GM23338 (cell line): ENCODE measurements around the gene ESPNL. TPM values are rescaled to one million over a fixed set of nuclear protein-coding genes. Genes with fewer than 3 reads are reported as not detected.

Experiments
- ATAC-seq: fragments of 200-7000 bp; cut with Tn5 transposase; 3 replicates; pipeline ENCODE4 v1.9.1; 2020
- DNase-seq: peaks from one replicate; pipeline ENCODE4 v3.0.0-alpha.2; 2015; ENCODE audit warnings: low spot score
- H2AFZ ChIP-seq: fragments of 200-600 bp; sonication (generic); 2 replicates; pipeline ENCODE4 v1.8.0; 2016; ENCODE audit warnings: antibody characterized with exemption, mild to moderate bottlenecking, moderate library complexity
- H3F3A ChIP-seq: fragments of 200-600 bp; sonication (generic); replicated peaks from 2 replicates; pipeline ENCODE4 v1.8.0; 2017; ENCODE audit warnings: antibody characterized with exemption, mixed run types, low read depth
- H3K27ac ChIP-seq: fragments of 200-600 bp; sonication (generic); 2 replicates; pipeline ENCODE4 v1.6.1; 2016; ENCODE audit warnings: low read depth
- H3K27me3 ChIP-seq: fragments of 200-600 bp; sonication (generic); 2 replicates; pipeline ENCODE4 v1.8.0; 2016; ENCODE audit warnings: mild to moderate bottlenecking, mixed run types, moderate library complexity; ENCODE audit not compliant: insufficient read depth
- H3K36me3 ChIP-seq: fragments of 200-600 bp; sonication (generic); 2 replicates; pipeline ENCODE4 v1.8.0; 2016; ENCODE audit warnings: mild to moderate bottlenecking; ENCODE audit not compliant: insufficient read depth
- H3K4me1 ChIP-seq: fragments of 200-600 bp; sonication (generic); 2 replicates; pipeline ENCODE4 v1.8.0; 2016; ENCODE audit warnings: mild to moderate bottlenecking, moderate library complexity; ENCODE audit not compliant: insufficient read depth
- H3K4me2 ChIP-seq: fragments of 200-600 bp; sonication (generic); 2 replicates; pipeline ENCODE4 v1.7.1; 2017; ENCODE audit warnings: mixed run types
- H3K4me3 ChIP-seq: fragments of 200-600 bp; sonication (generic); 2 replicates; pipeline ENCODE4 v1.6.1; 2016; ENCODE audit warnings: mixed run types
- H3K79me2 ChIP-seq: fragments of 200-600 bp; sonication (generic); replicated peaks from 2 replicates; pipeline ENCODE4 v1.8.0; 2017; ENCODE audit warnings: mild to moderate bottlenecking; ENCODE audit not compliant: insufficient read depth
- H3K9me2 ChIP-seq: fragments of 200-600 bp; sonication (generic); 2 replicates; pipeline ENCODE4 v1.8.0; 2017; ENCODE audit not compliant: insufficient read depth
- H4K20me1 ChIP-seq: fragments of 200-600 bp; sonication (generic); replicated peaks from 2 replicates; pipeline ENCODE4 v1.8.0; 2017; ENCODE audit warnings: mild to moderate bottlenecking; ENCODE audit not compliant: insufficient read depth
- H3K27ac Mint-ChIP-seq: 2 replicates; pipeline ENCODE4 v1.8.0; 2020; ENCODE audit warnings: inconsistent platforms, mild to moderate bottlenecking, moderate library complexity, mixed read lengths
- H3K27me3 Mint-ChIP-seq: 3 replicates; pipeline ENCODE4 v1.8.0; 2022; ENCODE audit warnings: low read depth, mild to moderate bottlenecking, moderate library complexity, mixed read lengths, inconsistent platforms; ENCODE audit not compliant: insufficient read depth, poor library complexity
- H3K36me3 Mint-ChIP-seq: 3 replicates; pipeline ENCODE4 v1.8.0; 2021; ENCODE audit warnings: low read depth, mild to moderate bottlenecking, inconsistent platforms, moderate library complexity, mixed read lengths
- H3K4me1 Mint-ChIP-seq: 3 replicates; pipeline ENCODE4 v1.8.0; 2020; ENCODE audit warnings: mild to moderate bottlenecking, inconsistent platforms, mixed read lengths
- H3K4me3 Mint-ChIP-seq: 3 replicates; pipeline ENCODE4 v1.8.0; 2021; ENCODE audit warnings: moderate library complexity, mild to moderate bottlenecking, inconsistent platforms, mixed read lengths
- H3K9me3 Mint-ChIP-seq: 3 replicates; pipeline ENCODE4 v1.8.0; 2020; ENCODE audit warnings: moderate library complexity, mild to moderate bottlenecking, inconsistent platforms, mixed read lengths
- JUNB ChIP-seq: IDR thresholded peaks from one replicate; pipeline ENCODE4 v1.6.1; 2016; ENCODE audit warnings: antibody characterized with exemption; ENCODE audit not compliant: unreplicated experiment
- NANOG ChIP-seq: IDR thresholded peaks from 2 replicates; pipeline ENCODE4 v1.6.1; 2016; ENCODE audit warnings: antibody characterized with exemption, borderline replicate concordance
- POLR2AphosphoS5 ChIP-seq: IDR thresholded peaks from 2 replicates; pipeline ENCODE4 v1.6.1; 2016; ENCODE audit warnings: antibody characterized with exemption, low read depth
- STAT1 ChIP-seq: IDR thresholded peaks from one replicate; pipeline ENCODE4 v1.6.1; 2016; ENCODE audit warnings: antibody characterized with exemption; ENCODE audit not compliant: unreplicated experiment
- ZNF114 ChIP-seq: fragments of 250-450 bp; sonication (Bioruptor Pico); IDR thresholded peaks from 2 replicates; pipeline ENCODE4 v1.5.0; 2020; ENCODE audit warnings: mild to moderate bottlenecking, moderate library complexity
- ZNF331 ChIP-seq: fragments of 250-450 bp; sonication (Bioruptor Pico); IDR thresholded peaks from 2 replicates; pipeline ENCODE4 v1.5.0; 2020; ENCODE audit warnings: low read depth, mild to moderate bottlenecking, moderate library complexity
- polyA plus RNA-seq: library from polyadenylated mRNA; unstranded; fragments of >200 nt; fragmentation: Nextera tagmentation; extraction: Ambion mirVana; gene quantifications from 2 replicates; pipeline ENCODE4 v1.2.1, GENCODE V29; 2016
- total RNA-seq: library from RNA; depleted of rRNA; stranded (reverse); fragments of >200 nt; shearing (Covaris generic); gene quantifications from 2 replicates; pipeline ENCODE4 v1.2.3, GENCODE V29; 2014
- TF ChIP-seq, protein P1 (sequence below), 2 experiments: fragments of 200-600 bp in 1 of 2; sonication (generic) in 1 of 2; conservative IDR thresholded peaks; 2 replicates each; pipeline versions ENCODE4 v1.5.1 to v1.6.1; 2016 to 2017; ENCODE audit warnings: antibody characterized with exemption in 2 of 2, low read depth in 2 of 2, mild to moderate bottlenecking in 2 of 2, moderate library complexity in 1 of 2
- TF ChIP-seq, protein P2 (sequence below): IDR thresholded peaks from 2 replicates; pipeline ENCODE4 v1.6.1; 2016; ENCODE audit warnings: antibody characterized with exemption

ESPNL gene
- total and polyA plus RNA-seq, 2 experiments from 2014 or later, result 0.44 to 3.1 TPM

DNA sequence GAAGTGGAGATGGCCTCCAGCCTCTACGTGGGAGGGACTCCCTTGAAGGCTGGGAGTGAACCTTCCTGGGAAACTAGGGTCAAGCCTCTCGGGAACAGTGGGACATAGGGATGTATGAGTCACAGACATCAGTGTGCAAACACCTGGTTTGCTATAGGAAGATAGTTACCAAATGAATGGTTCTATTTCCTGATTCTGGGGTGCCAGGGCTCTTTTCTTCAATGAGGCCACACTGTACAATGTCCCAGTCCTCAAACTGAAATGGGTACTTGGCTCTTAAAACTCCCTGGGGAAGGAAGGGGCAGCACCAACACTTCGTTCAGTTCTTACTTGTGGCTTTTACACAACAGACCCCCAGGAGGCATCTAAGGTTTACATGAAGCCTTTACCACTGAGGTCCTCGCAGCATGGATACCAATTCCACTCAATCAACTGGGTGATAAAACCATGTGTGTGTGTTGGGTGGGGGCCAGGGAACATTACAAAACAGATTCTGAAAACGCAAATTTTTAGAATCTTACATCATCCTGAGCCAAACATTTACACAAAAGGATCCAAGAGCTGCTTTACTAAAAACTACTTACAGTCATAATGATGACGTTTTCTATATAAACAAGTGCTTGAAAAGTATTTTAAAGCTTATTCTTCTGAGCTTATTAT lies 69.0 kb downstream of the ESPNL start:
- Mint-ChIP-seq H3K4me3 (no peak overlapping the region), H3K27ac (no peak overlapping the region), H3K4me1 (no peaks in the 10 kb centered on the region), H3K36me3 (peaks cover 34% of the 10 kb centered on the region), H3K9me3 (no peaks in the 10 kb centered on the region), H3K27me3 (peaks cover 18% of the 10 kb centered on the region)
- H4K20me1 ChIP-seq, result no peaks in the 10 kb centered on the region; the same call in 1 of the 2 replicates
- no peaks in the 10 kb centered on the region for H3K9me2 ChIP-seq
- H3K4me2 ChIP-seq, result no peak overlapping the region
- no peak for TF ChIP-seq ZNF114 (CRISPR knock-in tag)
- TF ChIP-seq ZNF331, result no peak
- no peak overlapping the region for H2AFZ ChIP-seq
- no peak overlapping the region for H3K4me3 ChIP-seq
- no peaks in the 10 kb centered on the region for H3K79me2 ChIP-seq
- H3K4me1 ChIP-seq, result no peaks in the 10 kb centered on the region
- H3K27me3 ChIP-seq, result peaks cover 11% of the 10 kb centered on the region
- H3K36me3 ChIP-seq, result no peaks in the 10 kb centered on the region
- H3K27ac ChIP-seq, result no peak overlapping the region
- H3F3A ChIP-seq, result no peaks in the 10 kb centered on the region
- DNase-seq, result no peak
- ATAC-seq, result no peak

DNA sequence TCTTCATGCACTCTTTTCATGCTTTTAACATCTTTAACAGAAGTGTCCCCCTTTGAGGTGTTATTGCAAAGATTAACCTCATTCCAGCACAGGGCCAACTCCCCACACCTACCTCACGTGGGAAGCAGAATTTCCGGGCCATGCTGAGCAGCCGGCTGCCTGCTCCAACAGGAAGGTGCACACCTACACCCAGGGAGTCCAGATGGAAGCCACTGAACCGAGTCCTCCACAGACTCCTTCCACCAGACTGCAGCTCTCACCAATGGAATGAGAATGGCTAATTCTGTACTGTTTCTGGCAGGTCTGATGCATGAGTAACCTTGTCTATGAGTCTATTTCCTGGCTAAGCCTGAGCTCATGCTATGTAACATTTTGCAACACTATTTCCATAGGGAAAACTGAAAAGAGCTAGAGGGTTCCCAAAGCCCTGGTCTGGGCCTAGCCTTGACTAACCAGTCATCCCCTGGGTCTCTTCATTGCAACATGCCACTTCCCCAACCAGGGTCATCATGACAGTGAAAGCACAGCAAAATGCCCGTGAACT lies 69.6 kb downstream of the ESPNL start:
- Histone ChIP-seq H3K4me2 (no peak overlapping the region), H3K4me3 (no peak overlapping the region), H4K20me1 (no peaks in the 10 kb centered on the region; the same call in 1 of the 2 replicates), H2AFZ (no peak overlapping the region), H3K79me2 (no peaks in the 10 kb centered on the region), H3K36me3 (no peaks in the 10 kb centered on the region), H3F3A (no peaks in the 10 kb centered on the region), H3K27me3 (peaks cover 5% of the 10 kb centered on the region; the same call in 1 of the 2 replicates), H3K4me1 (no peaks in the 10 kb centered on the region), H3K27ac (no peak overlapping the region), H3K9me2 (no peaks in the 10 kb centered on the region)
- no peak for ATAC-seq
- TF ChIP-seq JUNB, result no peak
- no peak for TF ChIP-seq STAT1
- TF ChIP-seq, protein P1, sequence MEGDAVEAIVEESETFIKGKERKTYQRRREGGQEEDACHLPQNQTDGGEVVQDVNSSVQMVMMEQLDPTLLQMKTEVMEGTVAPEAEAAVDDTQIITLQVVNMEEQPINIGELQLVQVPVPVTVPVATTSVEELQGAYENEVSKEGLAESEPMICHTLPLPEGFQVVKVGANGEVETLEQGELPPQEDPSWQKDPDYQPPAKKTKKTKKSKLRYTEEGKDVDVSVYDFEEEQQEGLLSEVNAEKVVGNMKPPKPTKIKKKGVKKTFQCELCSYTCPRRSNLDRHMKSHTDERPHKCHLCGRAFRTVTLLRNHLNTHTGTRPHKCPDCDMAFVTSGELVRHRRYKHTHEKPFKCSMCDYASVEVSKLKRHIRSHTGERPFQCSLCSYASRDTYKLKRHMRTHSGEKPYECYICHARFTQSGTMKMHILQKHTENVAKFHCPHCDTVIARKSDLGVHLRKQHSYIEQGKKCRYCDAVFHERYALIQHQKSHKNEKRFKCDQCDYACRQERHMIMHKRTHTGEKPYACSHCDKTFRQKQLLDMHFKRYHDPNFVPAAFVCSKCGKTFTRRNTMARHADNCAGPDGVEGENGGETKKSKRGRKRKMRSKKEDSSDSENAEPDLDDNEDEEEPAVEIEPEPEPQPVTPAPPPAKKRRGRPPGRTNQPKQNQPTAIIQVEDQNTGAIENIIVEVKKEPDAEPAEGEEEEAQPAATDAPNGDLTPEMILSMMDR (conservative IDR thresholded peaks at IDR 0.05; ENCODE audit: low read depth in 2 of 2), result no peak
- TF ChIP-seq, protein P2, sequence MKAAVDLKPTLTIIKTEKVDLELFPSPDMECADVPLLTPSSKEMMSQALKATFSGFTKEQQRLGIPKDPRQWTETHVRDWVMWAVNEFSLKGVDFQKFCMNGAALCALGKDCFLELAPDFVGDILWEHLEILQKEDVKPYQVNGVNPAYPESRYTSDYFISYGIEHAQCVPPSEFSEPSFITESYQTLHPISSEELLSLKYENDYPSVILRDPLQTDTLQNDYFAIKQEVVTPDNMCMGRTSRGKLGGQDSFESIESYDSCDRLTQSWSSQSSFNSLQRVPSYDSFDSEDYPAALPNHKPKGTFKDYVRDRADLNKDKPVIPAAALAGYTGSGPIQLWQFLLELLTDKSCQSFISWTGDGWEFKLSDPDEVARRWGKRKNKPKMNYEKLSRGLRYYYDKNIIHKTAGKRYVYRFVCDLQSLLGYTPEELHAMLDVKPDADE, result no peak
- no peak for TF ChIP-seq ZNF114 (CRISPR knock-in tag)
- TF ChIP-seq POLR2AphosphoS5, result no peak
- no peak for TF ChIP-seq ZNF331
- no peak for TF ChIP-seq NANOG
- Mint-ChIP-seq H3K27ac (0 out of 2 replicates have a peak overlapping the region, but pooled peaks have one; percentile 4), H3K4me3 (no peak overlapping the region), H3K4me1 (no peaks in the 10 kb centered on the region), H3K9me3 (no peaks in the 10 kb centered on the region), H3K27me3 (peaks cover 12% of the 10 kb centered on the region), H3K36me3 (peaks cover 34% of the 10 kb centered on the region)
- no peak for DNase-seq
